H9 (cell line): ENCODE data around the gene NRP2. TPM values are rescaled to one million over a fixed set of nuclear protein-coding genes. Genes with fewer than 3 reads are reported as not detected.

Experiments used
- DNase-seq: peaks from one replicate; pipeline ENCODE4 v3.0.0-alpha.2; 2017
- H2AFZ ChIP-seq: one replicate; pipeline ENCODE4 v1.6.1; 2013; ENCODE audit warnings: mild to moderate bottlenecking, low read length, control low read depth, moderate library complexity
- H2AK5ac ChIP-seq: 2 replicates; pipeline ENCODE4 v1.6.1; 2013; ENCODE audit warnings: low read length, control low read depth, mixed read lengths; ENCODE audit not compliant: insufficient read length
- H2BK120ac ChIP-seq: one replicate; pipeline ENCODE4 v1.6.1; 2013; ENCODE audit warnings: low read depth, mild to moderate bottlenecking, low read length, control low read depth, inconsistent platforms; ENCODE audit not compliant: poor library complexity, severe bottlenecking
- H2BK12ac ChIP-seq: 2 replicates; pipeline ENCODE4 v1.6.1; 2013; ENCODE audit warnings: low read length, control low read depth, mixed read lengths, low read depth; ENCODE audit not compliant: insufficient read length
- H2BK15ac ChIP-seq: 2 replicates; pipeline ENCODE4 v1.6.1; 2013; ENCODE audit warnings: low read depth, low read length, control low read depth
- H2BK20ac ChIP-seq: one replicate; pipeline ENCODE4 v1.6.1; 2013; ENCODE audit warnings: low read depth, mild to moderate bottlenecking, low read length, control low read depth, inconsistent platforms; ENCODE audit not compliant: poor library complexity, severe bottlenecking
- H2BK5ac ChIP-seq: 2 replicates; pipeline ENCODE4 v1.6.1; 2013; ENCODE audit warnings: low read length, control low read depth, mixed read lengths; ENCODE audit not compliant: insufficient read length
- H3K14ac ChIP-seq: 2 replicates; pipeline ENCODE4 v1.6.1; 2013; ENCODE audit warnings: low read length, control low read depth; ENCODE audit not compliant: insufficient read depth
- H3K18ac ChIP-seq: 2 replicates; pipeline ENCODE4 v1.6.1; 2013; ENCODE audit warnings: low read depth, mild to moderate bottlenecking, mixed read lengths, low read length, control low read depth; ENCODE audit not compliant: insufficient read length
- H3K23ac ChIP-seq: 2 replicates; pipeline ENCODE4 v1.6.1; 2013; ENCODE audit warnings: low read length, control low read depth, mixed read lengths, low read depth; ENCODE audit not compliant: insufficient read length
- H3K23me2 ChIP-seq: 2 replicates; pipeline ENCODE4 v1.6.1; 2013; ENCODE audit warnings: low read depth, mild to moderate bottlenecking, mixed read lengths, low read length, control low read depth; ENCODE audit not compliant: insufficient read length, poor library complexity, severe bottlenecking
- H3K27ac ChIP-seq: 2 replicates; pipeline ENCODE4 v1.5.1; 2013; ENCODE audit warnings: low read length, control low read depth, mixed read lengths, low read depth; ENCODE audit not compliant: insufficient read length
- H3K27me3 ChIP-seq: 2 replicates; pipeline ENCODE4 v1.6.1; 2013; ENCODE audit warnings: low read length, control low read depth, inconsistent platforms; ENCODE audit not compliant: insufficient read depth
- H3K4ac ChIP-seq: 2 replicates; pipeline ENCODE4 v1.6.1; 2013; ENCODE audit warnings: low read depth, mild to moderate bottlenecking, control low read depth, inconsistent platforms, low read length, moderate library complexity
- H3K4me1 ChIP-seq: 2 replicates; pipeline ENCODE4 v1.6.1; 2013; ENCODE audit warnings: low read length, control low read depth, inconsistent platforms; ENCODE audit not compliant: insufficient read depth
- H3K4me2 ChIP-seq: 2 replicates; pipeline ENCODE4 v1.6.1; 2013; ENCODE audit warnings: low read length, control low read depth, mixed read lengths; ENCODE audit not compliant: insufficient read length, insufficient read depth
- H3K56ac ChIP-seq: 2 replicates; pipeline ENCODE4 v1.6.1; 2013; ENCODE audit warnings: low read depth, mild to moderate bottlenecking, mixed read lengths, low read length, control low read depth; ENCODE audit not compliant: insufficient read length
- H3K79me1 ChIP-seq: 2 replicates; pipeline ENCODE4 v1.6.1; 2013; ENCODE audit warnings: low read depth, mild to moderate bottlenecking, moderate library complexity, low read length, control low read depth, inconsistent platforms; ENCODE audit not compliant: insufficient read depth, poor library complexity, severe bottlenecking
- H3K79me2 ChIP-seq: 2 replicates; pipeline ENCODE4 v1.6.1; 2013; ENCODE audit warnings: low read length, control low read depth, inconsistent platforms; ENCODE audit not compliant: insufficient read depth
- H3K9ac ChIP-seq: 2 replicates; pipeline ENCODE4 v1.6.1; 2013; ENCODE audit warnings: low read length, control low read depth, mixed read lengths; ENCODE audit not compliant: insufficient read length; ENCODE audit errors: extremely low read depth
- H3K9me3 ChIP-seq: one replicate; pipeline ENCODE4 v1.6.1; 2013; ENCODE audit warnings: low read depth, low read length, inconsistent platforms; ENCODE audit not compliant: control insufficient read depth
- H3T11ph ChIP-seq: one replicate; pipeline ENCODE4 v1.6.1; 2013; ENCODE audit warnings: mild to moderate bottlenecking, low read length, control low read depth, inconsistent platforms
- H4K20me1 ChIP-seq: one replicate; pipeline ENCODE4 v1.6.1; 2013; ENCODE audit not compliant: control insufficient read depth, insufficient read length, insufficient read depth
- H4K5ac ChIP-seq: 2 replicates; pipeline ENCODE4 v1.6.1; 2013; ENCODE audit warnings: low read depth, mild to moderate bottlenecking, mixed read lengths, low read length, control low read depth; ENCODE audit not compliant: insufficient read length
- H4K8ac ChIP-seq: replicated peaks from 2 replicates; pipeline ENCODE4 v1.6.1; 2013; ENCODE audit warnings: low read length, control low read depth, mixed read lengths, low read depth; ENCODE audit not compliant: insufficient read length
- H4K91ac ChIP-seq: 2 replicates; pipeline ENCODE4 v1.6.1; 2013; ENCODE audit warnings: low read depth, mild to moderate bottlenecking, moderate library complexity, mixed read lengths, low read length, control low read depth; ENCODE audit not compliant: insufficient read length
- H3K27ac Mint-ChIP-seq, 3 experiments: 2 replicates in 2 of 3; 3 replicates in 1 of 3; pipeline ENCODE4 v1.8.0; 2020 to 2021; ENCODE audit warnings: mixed read lengths in 3 of 3, mild to moderate bottlenecking in 1 of 3, moderate library complexity in 1 of 3
- H3K27me3 Mint-ChIP-seq: 2 replicates; pipeline ENCODE4 v1.8.0; 2021; ENCODE audit warnings: low read depth, mild to moderate bottlenecking, moderate library complexity, mixed read lengths
- H3K36me3 Mint-ChIP-seq, 3 experiments: 2 replicates in 2 of 3; 3 replicates in 1 of 3; pipeline ENCODE4 v1.8.0; 2020 to 2021; ENCODE audit warnings: low read depth in 3 of 3, mixed read lengths in 3 of 3; ENCODE audit not compliant: insufficient read depth in 1 of 3
- H3K4me1 Mint-ChIP-seq, 2 experiments: 2 replicates each; pipeline ENCODE4 v1.8.0; 2020; ENCODE audit warnings: mixed read lengths in 2 of 2
- H3K4me3 Mint-ChIP-seq, 2 experiments: 2 replicates in 1 of 2; 3 replicates in 1 of 2; pipeline ENCODE4 v1.8.0; 2020 to 2021; ENCODE audit warnings: mild to moderate bottlenecking in 2 of 2, mixed read lengths in 2 of 2, moderate library complexity in 1 of 2
- H3K9me3 Mint-ChIP-seq, 2 experiments: 2 replicates in 1 of 2; 3 replicates in 1 of 2; pipeline ENCODE4 v1.8.0; 2020; ENCODE audit warnings: mild to moderate bottlenecking in 2 of 2, mixed read lengths in 2 of 2, moderate library complexity in 1 of 2
- WGBS: extraction: QIAGEN DNeasy Blood & Tissue Kit; methylation state at CpG from one replicate; pipeline ENCODE4 v1.1.7; 2013; ENCODE audit warnings: missing lambda C conversion rate, low lambda C conversion rate, mixed read lengths; ENCODE audit not compliant: insufficient read length; ENCODE audit errors: extremely low coverage; 5-methylcytosine and 5-hydroxymethylcytosine counted together
- total RNA-seq: library from RNA; stranded (reverse); gene quantifications from 2 replicates; pipeline ENCODE4 v1.2.1, GENCODE V29; 2021
- TF ChIP-seq, protein P1 (sequence below): fragments of 200-600 bp; sonication (generic); conservative IDR thresholded peaks from 3 replicates; pipeline ENCODE4 v1.8.0; 2021; ENCODE audit warnings: antibody characterized with exemption, mild to moderate bottlenecking

NRP2 gene
- total RNA-seq, 1 experiment from 2014 or later, result 19.7 TPM

DNA sequence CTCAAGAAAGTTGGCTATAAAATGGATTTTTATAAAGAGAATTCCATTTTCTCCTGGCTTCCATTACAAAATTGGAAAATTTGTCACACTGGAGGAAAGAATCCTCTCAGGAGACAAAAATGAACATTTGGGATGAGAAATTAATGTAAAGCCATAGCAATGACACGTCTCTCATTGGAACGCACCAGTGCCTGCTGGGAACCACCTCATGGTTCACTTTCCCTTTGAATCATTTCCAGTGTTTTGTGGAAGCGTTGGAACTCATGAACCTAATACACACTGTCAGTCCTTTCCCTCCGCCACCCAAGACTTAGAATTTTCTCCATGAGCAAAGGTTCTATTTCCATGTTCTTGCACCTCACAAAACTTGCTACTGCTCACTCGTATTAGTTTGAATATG lies 21.0 kb upstream of the NRP2 start:
- H3K27me3 Mint-ChIP-seq, result no peaks in the 10 kb centered on the region; the same call in 1 of the 2 replicates
- DNase-seq, result no peak
- H3K4me1 ChIP-seq, result no peaks in the 10 kb centered on the region

More for the DNA sequence above, 21.0 kb upstream of the NRP2 start:
- no peak overlapping the region for H2AFZ ChIP-seq
- no peak overlapping the region for H3K4me2 ChIP-seq
- Mint-ChIP-seq H3K4me1 (peaks cover 2 to 12% of the 10 kb centered on the region in 2 experiments), H3K9me3 (no peaks in the 10 kb centered on the region; a peak in 1 of 5 replicates), H3K27ac (no peak overlapping the region), H3K36me3 (no peaks in the 10 kb centered on the region), H3K4me3 (no peak overlapping the region)
- H4K91ac ChIP-seq, result no peak overlapping the region
- no peaks in the 10 kb centered on the region for H3K79me2 ChIP-seq
- TF ChIP-seq, protein P1, sequence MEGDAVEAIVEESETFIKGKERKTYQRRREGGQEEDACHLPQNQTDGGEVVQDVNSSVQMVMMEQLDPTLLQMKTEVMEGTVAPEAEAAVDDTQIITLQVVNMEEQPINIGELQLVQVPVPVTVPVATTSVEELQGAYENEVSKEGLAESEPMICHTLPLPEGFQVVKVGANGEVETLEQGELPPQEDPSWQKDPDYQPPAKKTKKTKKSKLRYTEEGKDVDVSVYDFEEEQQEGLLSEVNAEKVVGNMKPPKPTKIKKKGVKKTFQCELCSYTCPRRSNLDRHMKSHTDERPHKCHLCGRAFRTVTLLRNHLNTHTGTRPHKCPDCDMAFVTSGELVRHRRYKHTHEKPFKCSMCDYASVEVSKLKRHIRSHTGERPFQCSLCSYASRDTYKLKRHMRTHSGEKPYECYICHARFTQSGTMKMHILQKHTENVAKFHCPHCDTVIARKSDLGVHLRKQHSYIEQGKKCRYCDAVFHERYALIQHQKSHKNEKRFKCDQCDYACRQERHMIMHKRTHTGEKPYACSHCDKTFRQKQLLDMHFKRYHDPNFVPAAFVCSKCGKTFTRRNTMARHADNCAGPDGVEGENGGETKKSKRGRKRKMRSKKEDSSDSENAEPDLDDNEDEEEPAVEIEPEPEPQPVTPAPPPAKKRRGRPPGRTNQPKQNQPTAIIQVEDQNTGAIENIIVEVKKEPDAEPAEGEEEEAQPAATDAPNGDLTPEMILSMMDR, result no peak
- H2BK120ac ChIP-seq, result no peak overlapping the region
- H3K18ac ChIP-seq, result no peak overlapping the region
- no peak overlapping the region for H2BK20ac ChIP-seq
- no peak overlapping the region for H3K4ac ChIP-seq
- no peak overlapping the region for H3K14ac ChIP-seq
- no peaks in the 10 kb centered on the region for H3K9me3 ChIP-seq
- no peak overlapping the region for H2AK5ac ChIP-seq
- no peak overlapping the region for H3K56ac ChIP-seq
- H3K9ac ChIP-seq, result no peak overlapping the region
- no peaks in the 10 kb centered on the region for H3K27me3 ChIP-seq
- no peaks in the 10 kb centered on the region for H4K20me1 ChIP-seq
- no peaks in the 10 kb centered on the region for H3K79me1 ChIP-seq
- H4K5ac ChIP-seq, result no peak overlapping the region
- H3K27ac ChIP-seq, result no peak overlapping the region
- no peak overlapping the region for H2BK15ac ChIP-seq
- no peak overlapping the region for H3T11ph ChIP-seq
- H2BK5ac ChIP-seq, result no peak overlapping the region
- H2BK12ac ChIP-seq, result no peak overlapping the region
- no peaks in the 10 kb centered on the region for H3K23me2 ChIP-seq
- H3K23ac ChIP-seq, result no peak overlapping the region
- no peak overlapping the region for H4K8ac ChIP-seq
- WGBS, result no CpG with 5 or more reads among the region's 5 CpGs
